ENCODE results near the gene CUEDC1. TPM values are rescaled to one million over a fixed set of nuclear protein-coding genes. Genes with fewer than 3 reads are reported as not detected.

Gene CUEDC1
- total RNA-seq, 1 experiment from 2014 or later = 27.5 TPM

DNA sequence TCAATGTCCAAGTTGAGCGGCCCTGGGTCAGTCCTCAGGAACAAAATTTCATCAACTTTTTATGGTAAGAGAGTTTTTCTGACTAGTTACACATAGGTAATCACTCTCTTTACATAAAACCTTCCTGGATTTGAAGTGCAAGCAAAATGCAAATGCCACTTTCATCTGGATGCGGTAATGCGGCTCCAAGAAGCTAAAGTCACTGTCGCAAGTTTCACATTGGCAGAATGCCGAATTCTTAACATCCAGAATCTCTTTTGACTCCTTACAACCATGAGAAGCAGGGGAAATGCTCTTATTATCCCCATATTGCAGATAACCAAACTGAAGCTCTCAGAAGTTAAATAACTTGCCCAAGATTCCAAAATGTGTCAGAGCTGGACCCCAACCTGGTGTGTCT, 135.3 kb downstream of the CUEDC1 start:
- DNase-seq = no peak
- no TSS peak for BruUV-seq (replicated peaks)

DNA sequence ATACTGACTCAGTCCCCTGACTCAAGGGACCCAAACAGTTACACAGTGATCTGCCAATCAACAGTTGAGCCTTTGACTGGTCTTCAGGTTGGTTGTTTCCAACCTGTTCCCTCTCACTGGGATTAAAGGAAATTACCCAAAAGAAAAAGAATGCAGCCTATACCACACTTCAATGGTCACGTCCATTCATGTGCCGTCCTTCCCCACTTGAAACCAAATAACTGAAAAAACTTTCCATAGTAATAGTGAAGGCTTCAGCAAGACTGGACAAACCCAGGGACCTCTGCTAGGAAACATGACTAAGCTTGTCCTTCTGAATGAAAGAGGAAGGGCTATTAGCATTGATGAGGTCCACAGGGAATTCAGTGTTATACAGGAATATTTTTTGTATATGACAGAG, 135.9 kb downstream of the CUEDC1 start:
- no peaks in the 10 kb centered on the region for H3K36me3 ChIP-seq (ENCODE audit: control insufficient read depth, insufficient read depth, low read length)
- Mint-ChIP-seq H3K27ac (ENCODE audit: unreplicated experiment) (no peak overlapping the region), H3K4me3 (ENCODE audit: unreplicated experiment) (no peak overlapping the region), H3K27me3 (ENCODE audit: insufficient read depth, unreplicated experiment) (peaks cover 7% of the 10 kb centered on the region), H3K9me3 (ENCODE audit: unreplicated experiment) (no peaks in the 10 kb centered on the region), H3K4me1 (ENCODE audit: low read depth, unreplicated experiment) (no peaks in the 10 kb centered on the region), H3K36me3 (ENCODE audit: insufficient read depth, unreplicated experiment) (no peaks in the 10 kb centered on the region)
- H3K4me3 ChIP-seq (ENCODE audit: low read depth, low read length) = no peak overlapping the region
- no peaks in the 10 kb centered on the region for H3K27me3 ChIP-seq (replicated peaks; ENCODE audit: control insufficient read depth, insufficient read depth, low read length)
- ChIA-PET POLR2A (no interaction called here), CTCF (no interaction called here)
- TF ChIP-seq, protein P1, sequence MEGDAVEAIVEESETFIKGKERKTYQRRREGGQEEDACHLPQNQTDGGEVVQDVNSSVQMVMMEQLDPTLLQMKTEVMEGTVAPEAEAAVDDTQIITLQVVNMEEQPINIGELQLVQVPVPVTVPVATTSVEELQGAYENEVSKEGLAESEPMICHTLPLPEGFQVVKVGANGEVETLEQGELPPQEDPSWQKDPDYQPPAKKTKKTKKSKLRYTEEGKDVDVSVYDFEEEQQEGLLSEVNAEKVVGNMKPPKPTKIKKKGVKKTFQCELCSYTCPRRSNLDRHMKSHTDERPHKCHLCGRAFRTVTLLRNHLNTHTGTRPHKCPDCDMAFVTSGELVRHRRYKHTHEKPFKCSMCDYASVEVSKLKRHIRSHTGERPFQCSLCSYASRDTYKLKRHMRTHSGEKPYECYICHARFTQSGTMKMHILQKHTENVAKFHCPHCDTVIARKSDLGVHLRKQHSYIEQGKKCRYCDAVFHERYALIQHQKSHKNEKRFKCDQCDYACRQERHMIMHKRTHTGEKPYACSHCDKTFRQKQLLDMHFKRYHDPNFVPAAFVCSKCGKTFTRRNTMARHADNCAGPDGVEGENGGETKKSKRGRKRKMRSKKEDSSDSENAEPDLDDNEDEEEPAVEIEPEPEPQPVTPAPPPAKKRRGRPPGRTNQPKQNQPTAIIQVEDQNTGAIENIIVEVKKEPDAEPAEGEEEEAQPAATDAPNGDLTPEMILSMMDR (IDR thresholded peaks at IDR 0.05; ENCODE audit: insufficient read depth in 1 of 2, low read depth in 1 of 2, low read length in 1 of 2, severe bottlenecking in 1 of 2, unreplicated experiment in 1 of 2) = no peak
- no peaks in the 10 kb centered on the region for H3K9me3 ChIP-seq
- no peaks in the 10 kb centered on the region for H3K4me1 ChIP-seq
- DNase-seq = no peak
- no TSS peak for BruUV-seq (replicated peaks)
- intact Hi-C loops (cut with micrococcal nuclease; ENCODE audit: unreplicated experiment) = no loop called here

More for the DNA sequence above, 135.3 kb downstream of the CUEDC1 start:
- Histone ChIP-seq H3K9me3 (no peaks in the 10 kb centered on the region), H3K27me3 (replicated peaks; ENCODE audit: control insufficient read depth, insufficient read depth, low read length) (no peaks in the 10 kb centered on the region), H3K4me1 (no peaks in the 10 kb centered on the region), H3K4me3 (ENCODE audit: low read depth, low read length) (no peak overlapping the region), H3K36me3 (ENCODE audit: control insufficient read depth, insufficient read depth, low read length) (no peaks in the 10 kb centered on the region)
- Mint-ChIP-seq H3K36me3 (ENCODE audit: insufficient read depth, unreplicated experiment) (no peaks in the 10 kb centered on the region), H3K27ac (ENCODE audit: unreplicated experiment) (no peak overlapping the region), H3K4me3 (ENCODE audit: unreplicated experiment) (no peak overlapping the region), H3K9me3 (ENCODE audit: unreplicated experiment) (no peaks in the 10 kb centered on the region), H3K27me3 (ENCODE audit: insufficient read depth, unreplicated experiment) (peaks cover 7% of the 10 kb centered on the region), H3K4me1 (ENCODE audit: low read depth, unreplicated experiment) (no peaks in the 10 kb centered on the region)
- CTCF ChIA-PET = no interaction called here
- POLR2A ChIA-PET = no interaction called here
- TF ChIP-seq, protein P1 (IDR thresholded peaks at IDR 0.05; ENCODE audit: insufficient read depth in 1 of 2, low read depth in 1 of 2, low read length in 1 of 2, severe bottlenecking in 1 of 2, unreplicated experiment in 1 of 2) = no peak
- intact Hi-C loops (cut with micrococcal nuclease; ENCODE audit: unreplicated experiment) = no loop called here

DNA sequence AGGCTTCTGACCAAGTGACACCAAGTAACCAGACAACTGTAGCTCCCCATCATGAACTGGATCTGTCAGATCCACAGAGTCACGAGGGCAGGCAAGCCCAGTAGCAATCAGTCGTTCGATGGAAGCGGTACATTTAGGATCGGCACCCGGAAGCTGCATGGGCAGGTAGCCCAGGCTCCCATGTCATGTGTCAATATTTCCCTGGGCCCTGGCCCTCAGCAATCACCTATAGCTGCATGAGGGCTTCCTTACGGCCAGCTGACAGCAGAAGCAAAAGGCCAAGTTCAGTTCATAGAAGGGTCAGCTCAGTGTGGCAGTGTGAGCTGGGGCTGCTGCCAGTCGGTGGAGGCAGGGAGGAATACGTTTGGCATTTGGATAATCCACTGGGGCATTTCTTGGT, 137.1 kb downstream of the CUEDC1 start:
- no peak overlapping the region for H3K27ac Mint-ChIP-seq (ENCODE audit: unreplicated experiment)

More for the DNA sequence above, 137.1 kb downstream of the CUEDC1 start:
- peaks cover 7% of the 10 kb centered on the region for H3K27me3 Mint-ChIP-seq (ENCODE audit: insufficient read depth, unreplicated experiment)
- H3K4me1 Mint-ChIP-seq (ENCODE audit: low read depth, unreplicated experiment) = no peaks in the 10 kb centered on the region
- H3K9me3 ChIP-seq = no peaks in the 10 kb centered on the region
- ChIA-PET POLR2A (no interaction called here), CTCF (no interaction called here)
- no peaks in the 10 kb centered on the region for H3K36me3 ChIP-seq (ENCODE audit: control insufficient read depth, insufficient read depth, low read length)
- no peak for DNase-seq
- H3K4me1 ChIP-seq = no peaks in the 10 kb centered on the region
- no peaks in the 10 kb centered on the region for H3K36me3 Mint-ChIP-seq (ENCODE audit: insufficient read depth, unreplicated experiment)
- H3K4me3 Mint-ChIP-seq (ENCODE audit: unreplicated experiment) = no peak overlapping the region
- H3K27me3 ChIP-seq (replicated peaks; ENCODE audit: control insufficient read depth, insufficient read depth, low read length) = no peaks in the 10 kb centered on the region
- intact Hi-C loops (cut with micrococcal nuclease; ENCODE audit: unreplicated experiment) = no loop called here
- H3K4me3 ChIP-seq (ENCODE audit: low read depth, low read length) = no peak overlapping the region
- TF ChIP-seq, protein P1 (IDR thresholded peaks at IDR 0.05; ENCODE audit: insufficient read depth in 1 of 2, low read depth in 1 of 2, low read length in 1 of 2, severe bottlenecking in 1 of 2, unreplicated experiment in 1 of 2) = no peak
- no TSS peak for BruUV-seq (replicated peaks)
- H3K9me3 Mint-ChIP-seq (ENCODE audit: unreplicated experiment) = no peaks in the 10 kb centered on the region

All from Caco-2 (cell line).